GM19324 (cell line): ENCODE results near the gene MYADML2.

Experiments
- ATAC-seq: cut with Tn5 transposase; IDR thresholded peaks from one replicate; pipeline ENCODE4 v1.9.1; 2021; ENCODE audit warnings: mild to moderate bottlenecking, moderate library complexity; ENCODE audit not compliant: unreplicated experiment, low FRiP score

MYADML2 gene

DNA sequence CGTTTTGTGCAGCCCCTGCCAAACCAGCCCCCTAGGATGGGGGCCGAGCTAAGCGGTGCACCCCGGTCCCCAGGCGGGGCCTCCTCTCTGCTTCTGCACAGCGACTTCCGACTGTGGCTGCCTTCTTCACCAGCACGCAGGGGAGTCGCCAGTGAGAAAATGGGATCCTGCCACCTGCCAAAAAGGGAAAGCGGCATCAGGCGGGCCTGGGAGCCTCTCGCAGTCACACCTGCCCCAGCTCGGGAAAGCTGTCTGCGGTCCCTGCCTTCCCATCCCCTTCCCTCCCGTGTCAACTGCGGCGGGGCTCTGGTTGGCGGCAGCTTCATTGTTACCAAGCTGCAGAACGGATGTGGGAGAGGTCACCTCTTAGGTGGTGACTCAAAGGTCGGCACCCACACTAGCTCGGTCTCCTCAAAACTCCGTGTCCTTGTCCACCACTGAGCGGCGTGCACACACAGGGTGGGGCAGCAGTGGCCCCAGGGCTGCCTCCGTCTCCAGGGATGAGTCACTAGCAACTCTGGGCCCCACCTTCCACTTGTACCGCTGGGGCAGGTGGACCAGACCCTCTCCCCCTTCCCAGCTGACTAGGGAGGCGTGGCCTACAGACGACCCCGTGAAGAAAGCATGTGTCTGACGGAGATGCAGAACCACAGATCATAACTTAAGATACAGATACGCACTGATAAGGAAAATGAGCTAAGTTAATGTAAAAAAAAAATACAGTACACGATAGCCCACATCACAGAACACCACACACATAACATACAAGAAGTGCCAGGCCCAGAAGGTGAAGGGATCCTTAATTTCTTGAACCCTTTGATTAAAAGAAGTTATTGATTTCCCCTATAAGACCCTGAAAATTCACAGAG, 34.4 kb downstream of the MYADML2 start:
- no peak for ATAC-seq

DNA sequence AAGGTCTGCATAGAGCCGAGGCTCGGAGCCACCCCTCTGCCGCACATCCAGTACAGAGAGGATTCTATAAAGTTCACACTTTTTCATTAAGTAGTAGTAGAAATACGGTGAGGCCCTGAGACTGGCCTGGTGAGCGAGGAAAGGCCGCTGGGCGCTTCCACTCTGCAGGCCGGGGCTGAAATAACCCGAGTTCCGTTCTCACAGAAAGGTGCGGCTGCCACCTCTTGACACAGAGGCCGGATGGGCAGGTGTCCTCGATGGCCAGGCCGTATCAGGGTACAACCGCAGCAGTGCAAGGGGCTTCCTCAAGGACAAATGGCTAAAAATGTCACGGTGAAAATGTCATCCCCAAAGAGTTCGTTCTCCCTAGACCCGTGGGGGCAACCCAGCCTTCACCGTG, 35.1 kb downstream of the MYADML2 start:
- no peak for ATAC-seq

DNA sequence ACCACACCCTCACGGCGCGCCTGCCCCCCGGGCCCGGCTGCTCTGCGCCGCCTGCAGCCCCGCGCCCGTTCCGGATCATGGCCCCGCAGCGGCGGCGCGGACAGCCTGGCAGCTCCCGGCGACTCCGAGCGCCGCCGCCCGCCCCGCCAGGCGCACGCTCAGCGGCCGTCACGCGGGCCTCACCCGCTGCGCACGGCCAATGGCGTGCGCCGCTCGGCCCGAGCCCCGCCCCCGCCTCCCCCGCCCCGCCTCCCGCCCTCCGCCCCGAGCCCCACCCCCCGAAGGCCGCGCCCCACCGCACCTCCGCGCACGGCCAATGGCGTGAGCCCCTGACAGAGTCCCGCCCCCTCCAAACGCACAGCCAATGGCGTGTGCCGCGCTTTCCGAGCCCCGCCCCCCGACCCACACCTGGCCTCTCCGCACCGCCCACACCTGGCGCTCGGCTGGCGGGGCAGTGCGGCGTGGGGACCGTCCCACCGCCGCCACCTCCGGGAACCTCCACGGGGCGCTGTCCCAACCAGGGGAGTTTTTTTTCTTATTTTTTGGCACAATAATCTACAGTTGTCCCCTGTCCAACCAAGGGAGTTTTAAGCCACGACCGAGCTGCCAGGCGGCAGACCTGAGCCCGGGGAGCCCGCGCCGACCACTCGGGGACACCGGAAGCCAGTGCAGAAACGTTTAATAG, 35.6 kb downstream of the MYADML2 start, which contains the start of gene PCYT2:
TSS of gene PCYT2 (minus strand) at position 123 of the 685 bp plus-strand sequence. CDS start at position 79, 44 bp downstream.
- ATAC-seq, result peak; percentile 70

DNA sequence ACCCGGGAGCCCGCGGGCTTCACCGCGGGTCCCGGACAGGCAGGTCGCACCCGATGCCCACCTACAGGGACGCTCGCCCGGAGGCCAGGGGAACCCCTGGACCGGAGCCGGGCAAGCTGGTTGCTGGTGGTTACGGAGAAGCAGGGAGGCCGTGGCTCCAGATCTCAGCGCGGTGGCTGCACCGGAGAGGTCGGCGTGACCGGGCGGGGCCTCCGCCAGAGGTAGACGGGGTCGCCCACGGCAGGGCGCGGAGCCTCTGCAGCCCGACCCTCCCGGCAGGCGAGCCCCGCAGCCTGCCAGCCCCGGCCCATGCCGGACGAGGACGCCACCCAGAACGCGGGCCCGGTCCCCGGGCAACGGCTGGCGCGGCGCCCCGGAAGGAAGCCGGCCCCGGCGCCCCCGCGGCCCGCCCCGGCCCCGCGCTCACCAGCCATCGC, 36.2 kb downstream of the MYADML2 start:
- ATAC-seq, result peak; percentile 5

DNA sequence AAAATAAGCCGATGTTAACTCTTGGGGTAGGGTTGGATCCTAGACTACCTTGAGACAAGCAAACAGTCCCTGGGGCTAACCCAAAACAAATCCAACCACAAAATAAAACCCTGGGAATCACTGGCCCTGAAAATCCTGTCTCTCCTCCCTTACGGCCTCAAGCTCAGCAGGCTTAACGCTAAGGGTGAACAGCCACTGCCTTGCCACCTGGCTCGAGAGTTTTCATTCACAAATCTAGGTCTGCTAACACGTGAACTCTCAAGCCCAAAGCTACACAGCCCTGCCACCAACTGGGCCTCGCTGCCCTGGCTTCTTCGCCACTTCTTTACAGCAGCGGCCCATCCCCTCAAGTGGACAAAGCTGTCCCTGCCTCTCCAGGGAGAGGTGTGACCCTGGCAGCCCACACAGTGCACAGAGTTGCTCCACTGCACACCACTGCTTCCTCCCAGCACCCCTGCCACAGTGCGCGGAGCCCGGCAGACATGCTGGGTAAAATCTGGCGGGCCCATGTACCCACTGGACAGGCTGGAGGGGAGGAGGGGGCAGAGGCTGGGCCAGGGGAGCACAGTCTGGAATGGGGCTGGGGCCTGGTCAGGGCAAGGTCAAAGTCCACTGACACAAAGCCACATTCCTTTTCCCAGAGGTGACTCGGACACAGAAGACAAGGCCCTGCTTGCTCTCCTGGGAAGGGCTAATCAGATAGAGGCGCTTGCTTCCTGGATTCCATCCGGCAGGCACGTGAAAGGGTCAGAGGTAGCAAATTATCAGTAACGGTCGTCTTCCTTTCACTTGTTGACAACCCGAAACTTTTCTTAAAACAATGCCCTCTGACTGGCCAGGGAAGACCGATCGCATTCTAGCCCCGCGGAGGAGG, 36.8 kb downstream of the MYADML2 start:
- ATAC-seq, result no peak

DNA sequence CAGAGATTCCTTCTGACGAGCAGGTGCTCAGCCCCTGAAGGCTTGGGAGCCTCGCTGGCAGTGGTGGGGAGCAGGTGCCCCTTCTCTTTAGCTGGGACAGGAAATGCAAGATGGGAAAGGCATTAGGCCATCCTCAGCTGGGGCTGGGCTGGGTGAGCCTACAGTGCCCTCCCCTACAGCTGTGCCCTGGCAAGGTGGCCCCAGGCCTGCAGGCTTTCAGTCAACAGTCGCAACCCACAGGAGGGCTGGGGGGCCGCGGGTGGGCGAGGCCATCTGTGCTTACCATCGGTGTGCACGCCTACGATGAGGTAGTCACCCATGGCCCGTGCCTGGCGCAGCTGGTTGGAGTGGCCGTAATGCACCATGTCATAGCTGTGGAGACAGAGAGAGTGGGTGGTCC, 37.8 kb downstream of the MYADML2 start:
- ATAC-seq, result no peak

DNA sequence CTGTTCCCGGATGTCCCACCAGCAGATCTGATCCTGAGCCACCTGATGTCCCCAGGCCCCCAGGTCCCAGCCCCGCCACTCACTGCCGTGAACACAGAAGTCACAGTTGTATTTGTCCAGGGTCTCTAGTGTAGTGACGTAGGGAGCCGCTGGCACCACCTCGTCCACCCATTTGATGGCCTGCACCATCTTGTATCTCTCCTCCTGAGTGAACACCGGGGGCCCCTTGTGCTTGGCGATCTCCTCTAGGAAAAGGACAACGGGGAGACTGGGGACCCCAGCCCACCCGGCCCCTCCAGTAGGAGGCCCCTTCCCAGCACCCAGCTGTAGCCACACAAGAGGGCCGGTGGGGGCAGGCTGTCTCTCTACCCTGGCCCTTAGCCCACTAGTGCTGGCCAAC, 38.2 kb downstream of the MYADML2 start:
- no peak for ATAC-seq

DNA sequence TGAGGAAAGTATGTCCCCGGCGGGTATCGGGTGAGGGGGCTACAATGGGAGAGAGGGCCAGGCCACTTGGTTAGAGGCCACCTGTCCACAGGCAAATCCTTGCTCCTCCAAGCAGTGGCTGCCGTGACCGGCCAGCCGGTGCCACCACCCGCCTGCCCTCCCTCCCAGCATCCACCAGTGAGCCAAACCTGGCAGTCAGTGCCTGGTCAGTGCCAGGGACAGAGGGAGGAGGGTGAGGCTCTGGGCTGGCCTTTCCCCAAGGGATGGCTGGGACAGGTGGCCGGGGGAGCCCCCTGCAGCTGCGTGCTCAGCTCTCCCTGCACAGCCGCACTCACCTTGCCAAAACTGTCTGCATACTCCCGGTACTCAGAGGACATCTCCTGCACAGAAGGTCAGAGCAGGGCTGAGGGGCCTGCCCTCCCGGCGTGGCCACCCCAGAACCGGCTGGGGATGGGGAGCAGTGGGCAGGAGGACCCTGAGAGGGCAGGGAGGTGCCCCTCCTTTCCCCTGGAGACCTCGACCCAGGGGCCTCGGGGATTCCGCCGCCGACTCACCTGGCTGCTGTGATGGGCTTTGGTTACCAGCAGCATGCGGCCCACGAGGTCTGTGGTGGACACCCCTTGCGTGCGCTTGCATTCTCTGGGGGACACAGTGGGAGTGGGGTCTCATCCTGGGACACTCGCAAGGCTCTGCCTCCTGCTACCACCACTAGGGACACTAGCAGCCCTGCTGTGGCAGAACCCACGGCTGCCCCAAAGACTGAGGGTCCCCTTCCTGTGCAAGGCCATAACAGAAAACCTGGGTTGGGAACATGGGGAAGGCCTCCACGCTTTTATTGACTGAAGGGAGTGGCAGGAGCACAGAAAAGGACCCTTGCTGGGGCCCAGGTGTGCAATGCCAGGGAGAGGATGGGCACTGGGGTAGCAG, 39.6 kb downstream of the MYADML2 start:
- ATAC-seq, result no peak

DNA sequence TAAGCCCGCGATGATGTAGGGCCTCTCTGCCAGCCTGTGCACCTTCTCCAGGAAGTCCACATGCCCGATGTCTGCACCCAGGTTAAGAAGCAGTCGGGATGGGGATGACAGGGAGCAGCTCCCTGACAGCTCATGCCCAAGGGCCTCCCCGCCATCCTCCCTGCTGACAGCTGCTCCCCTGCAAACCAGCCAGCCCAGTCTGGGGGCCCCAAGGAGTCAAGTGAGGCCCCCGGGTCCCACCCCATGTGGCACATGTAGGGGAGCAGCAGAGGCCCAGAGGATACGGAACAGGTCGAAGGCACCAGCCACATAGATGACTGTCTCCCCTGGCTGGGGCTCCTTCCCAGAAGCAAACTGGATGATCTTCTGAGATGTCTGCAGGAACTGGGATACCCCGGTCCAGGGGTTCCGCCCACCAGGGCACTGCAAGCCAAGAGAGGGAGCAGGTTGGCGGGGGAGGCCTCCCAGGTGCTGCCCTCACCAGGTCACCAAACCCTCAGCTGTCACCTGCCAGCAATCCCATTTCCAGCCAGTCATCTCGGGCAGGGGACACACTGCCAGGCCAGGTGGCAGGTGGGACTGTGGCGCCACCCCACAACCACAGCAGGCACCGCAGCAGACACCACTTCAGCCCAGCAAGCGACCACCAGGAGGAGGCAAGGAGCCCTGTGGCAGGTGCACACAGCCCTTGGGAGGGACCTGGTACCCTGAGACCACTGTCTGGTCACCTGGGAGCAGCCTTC, 40.4 kb downstream of the MYADML2 start:
- no peak for ATAC-seq

DNA sequence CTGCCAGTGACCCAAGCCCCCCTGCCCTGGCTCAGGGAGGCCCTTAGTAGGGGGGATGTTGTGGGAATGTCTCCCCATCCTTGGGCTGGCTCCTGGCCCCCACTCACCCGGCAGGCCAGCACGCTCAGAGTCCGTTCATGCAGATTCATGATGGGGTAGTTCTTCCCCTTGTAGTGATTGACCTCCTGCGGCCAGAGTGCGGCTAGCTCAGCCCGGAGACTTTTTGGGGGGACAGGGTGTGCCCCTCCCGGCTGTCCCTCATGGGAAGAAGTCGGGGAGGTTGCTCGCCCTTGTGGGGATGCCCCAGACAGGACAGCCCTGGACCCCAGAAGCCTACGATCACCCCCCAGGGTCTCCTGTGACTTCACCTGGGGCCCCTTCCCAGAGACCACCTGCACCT, 41.0 kb downstream of the MYADML2 start:
- ATAC-seq, result no peak

DNA sequence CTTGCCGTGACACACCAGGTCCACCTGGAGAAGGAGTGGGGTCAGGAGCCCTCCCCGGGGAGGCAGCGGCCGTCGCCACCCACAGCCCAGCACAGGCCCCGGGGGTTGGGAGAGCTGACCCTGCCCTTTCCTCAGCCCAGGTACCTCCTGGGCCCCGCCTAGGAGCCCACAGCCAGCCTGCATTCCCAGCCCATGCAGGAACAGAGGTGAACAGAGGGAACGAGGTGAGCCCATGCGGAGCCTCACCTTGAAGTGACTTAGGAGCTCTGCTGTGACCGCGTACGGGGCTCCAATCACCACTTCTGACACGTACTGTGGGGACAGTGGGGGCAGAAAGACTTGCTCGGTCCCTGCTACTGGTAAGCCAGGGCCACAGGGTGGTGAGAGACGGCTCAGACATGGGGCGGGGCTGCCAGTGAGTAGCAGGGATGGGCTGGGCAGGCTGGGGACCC, 41.6 kb downstream of the MYADML2 start:
- ATAC-seq, result no peak

DNA sequence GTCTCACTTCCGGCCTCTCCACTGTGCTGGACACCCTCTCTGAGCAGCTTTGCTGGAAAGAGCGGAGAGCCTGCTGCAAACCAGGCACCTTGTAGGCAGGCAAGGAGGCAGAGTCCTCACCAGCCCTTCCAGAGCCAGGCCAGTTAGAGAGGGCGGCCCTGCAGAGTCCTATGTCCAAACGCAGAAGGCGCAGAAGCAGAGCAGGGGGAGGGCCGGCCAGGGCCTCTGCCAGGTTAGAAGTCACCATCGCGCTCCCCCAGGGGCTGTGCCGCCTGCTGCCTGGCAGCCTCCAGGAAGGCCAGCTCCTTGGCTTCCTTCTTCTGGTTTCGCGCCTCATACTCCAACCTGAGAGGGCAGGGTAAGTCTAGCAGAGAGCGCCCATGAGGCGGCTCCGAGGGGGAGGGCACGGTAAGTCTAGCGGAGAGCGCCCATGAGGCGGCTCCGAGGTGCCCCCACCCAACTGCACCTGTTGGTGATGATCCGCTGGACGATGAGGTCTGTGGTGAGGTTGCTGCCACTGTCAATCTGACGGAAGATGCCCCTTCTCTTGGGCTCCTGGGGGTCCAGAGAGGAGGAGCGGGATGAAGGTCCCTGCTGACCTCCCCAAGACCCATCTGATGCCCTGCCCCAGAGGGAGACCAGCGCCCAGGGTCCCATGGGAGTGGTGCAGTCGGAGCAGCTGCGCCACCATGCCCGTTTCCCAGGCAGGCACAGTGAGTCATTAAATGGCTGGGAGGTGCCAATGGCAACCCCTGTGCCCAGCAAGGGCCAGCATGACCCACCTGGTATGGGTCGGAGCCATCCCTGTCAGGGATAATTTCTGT, 42.2 kb downstream of the MYADML2 start:
- ATAC-seq, result no peak

DNA sequence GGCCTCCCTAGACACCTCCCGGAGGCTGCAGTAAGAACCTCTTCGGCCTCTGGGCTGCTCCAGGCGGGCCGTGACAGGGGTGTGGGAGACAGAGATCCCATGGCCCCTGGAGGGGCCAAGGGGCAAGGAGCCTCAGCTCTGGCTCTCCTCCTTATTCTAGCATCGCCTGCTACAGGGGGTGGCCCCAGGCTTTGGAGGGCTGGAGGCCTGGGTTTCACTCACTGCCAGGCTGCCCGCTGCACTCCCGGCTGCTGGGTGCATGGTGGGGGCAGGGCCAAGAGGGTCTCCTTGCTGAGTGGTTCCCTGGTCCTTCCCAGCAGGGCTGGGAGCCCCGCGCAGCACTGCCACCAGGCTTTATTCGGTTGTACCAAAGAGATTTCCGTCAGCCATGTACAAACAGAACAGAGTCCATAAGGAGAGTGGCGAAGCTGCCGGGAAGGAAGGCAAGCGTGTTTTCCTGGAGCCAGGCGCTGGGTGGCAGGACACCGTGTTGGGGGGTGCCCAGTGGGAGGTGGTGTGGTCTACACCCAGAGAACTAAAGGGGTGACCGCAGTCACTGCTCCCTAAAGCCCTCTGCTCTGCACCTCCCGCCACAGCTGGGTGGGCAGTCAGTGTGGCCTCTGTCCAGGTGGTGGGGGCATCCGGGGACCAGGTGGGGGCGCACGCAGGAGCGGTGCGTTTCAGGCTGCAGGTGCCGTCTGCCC, 43.0 kb downstream of the MYADML2 start:
- no peak for ATAC-seq

DNA sequence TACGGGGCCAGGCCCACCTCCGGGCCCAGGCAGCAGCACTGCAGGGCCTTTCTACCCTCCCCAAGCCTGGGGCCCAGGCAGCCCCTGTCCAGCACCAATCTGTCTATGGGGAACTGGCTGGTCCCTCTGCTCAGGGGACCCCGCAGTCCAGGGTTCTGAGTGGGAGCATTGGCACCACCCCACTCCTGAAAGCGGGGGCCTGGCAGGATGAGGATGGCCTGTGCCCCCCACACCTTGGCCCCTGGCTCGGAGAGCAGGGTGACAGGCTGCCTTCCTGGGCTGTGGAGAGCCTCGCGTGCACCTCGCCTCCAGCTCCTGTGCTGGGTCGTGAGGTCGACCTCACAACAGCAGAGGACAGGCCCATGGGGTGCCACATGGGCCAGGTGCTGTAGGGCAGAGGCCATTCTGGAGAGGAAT, 43.6 kb downstream of the MYADML2 start:
- no peak for ATAC-seq

DNA sequence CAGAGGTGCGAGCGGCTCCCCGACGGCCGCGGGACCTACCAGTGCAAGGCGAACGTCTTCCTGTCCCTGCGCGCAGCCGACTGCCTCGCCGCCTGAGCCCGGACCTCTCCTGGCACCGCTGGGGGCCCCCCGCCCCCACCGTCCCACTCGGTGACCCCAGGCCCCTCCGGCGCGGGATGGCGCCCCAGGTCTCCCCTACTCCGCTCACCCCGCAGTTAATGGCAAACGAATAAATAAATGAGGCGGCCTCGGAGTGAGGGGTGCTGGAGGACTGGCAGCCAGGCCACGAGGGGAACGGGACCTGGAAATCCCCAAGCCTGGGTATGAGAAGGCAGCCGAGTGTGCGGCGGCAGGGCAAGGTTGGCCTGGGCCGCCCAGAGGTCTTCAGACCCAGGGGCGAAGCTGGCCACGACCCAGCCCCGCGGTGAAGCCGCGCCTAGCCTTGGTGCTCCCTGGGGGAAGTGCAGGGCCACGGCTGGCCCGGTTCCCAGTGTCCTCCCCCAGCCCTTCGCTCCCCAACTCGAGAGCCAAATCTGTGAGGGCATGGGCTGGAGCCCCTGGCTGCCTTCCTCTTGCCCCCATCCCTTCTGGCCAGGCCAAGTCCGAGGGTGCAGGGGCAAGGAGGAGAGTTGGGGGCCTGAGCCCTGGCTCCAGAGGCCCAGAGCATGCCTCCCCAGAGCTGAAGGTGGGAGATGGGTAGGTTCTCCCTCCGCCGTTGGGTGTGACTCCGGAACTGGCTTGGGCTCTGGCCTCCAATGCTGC, 44.2 kb downstream of the MYADML2 start:
- no peak for ATAC-seq

DNA sequence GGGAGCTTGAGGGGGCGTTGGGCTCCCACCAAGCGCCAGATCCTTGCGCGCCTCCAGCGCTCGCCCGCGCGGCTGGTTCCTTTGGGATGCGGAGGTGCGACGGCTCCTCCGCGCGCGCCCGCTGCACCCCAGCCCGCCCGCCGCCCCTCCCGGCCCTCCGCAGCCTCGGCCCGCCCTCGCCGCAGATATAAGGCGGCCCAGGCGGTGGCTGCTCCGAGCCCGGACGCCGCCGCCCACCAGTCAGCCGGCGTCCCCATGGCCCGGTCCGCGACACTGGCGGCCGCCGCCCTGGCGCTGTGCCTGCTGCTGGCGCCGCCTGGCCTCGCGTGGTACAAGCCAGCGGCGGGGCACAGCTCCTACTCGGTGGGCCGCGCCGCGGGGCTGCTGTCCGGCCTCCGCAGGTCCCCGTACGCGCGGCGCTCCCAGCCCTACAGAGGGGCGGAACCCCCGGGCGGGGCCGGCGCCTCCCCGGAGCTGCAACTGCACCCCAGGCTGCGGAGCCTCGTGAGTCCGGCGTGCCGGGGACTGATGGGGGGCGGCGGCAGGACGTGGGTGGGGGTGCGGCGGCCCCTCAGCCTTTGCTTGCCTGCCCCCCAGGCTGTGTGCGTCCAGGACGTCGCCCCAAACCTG, 44.9 kb downstream of the MYADML2 start, which contains the start of gene NPB:
TSS of gene NPB (plus strand) at position 216 of the 630 bp plus-strand sequence. CDS start at position 256, 40 bp downstream.
- ATAC-seq, result no peak
